CD4-positive, alpha-beta T cell treated with Interleukin-15 for 4 hours (primary cell): ENCODE data around the gene MYCBP2.
"Not testable (repeated sequence)": the region's sequence is repeated elsewhere in the genome, so short reads cannot be mapped to it uniquely, and the experiment has no call there.

Experiments
- DNase-seq: peaks from one replicate; pipeline ENCODE4 v3.0.0-alpha.2; 2020; ENCODE audit warnings: low spot score

MYCBP2 gene

DNA sequence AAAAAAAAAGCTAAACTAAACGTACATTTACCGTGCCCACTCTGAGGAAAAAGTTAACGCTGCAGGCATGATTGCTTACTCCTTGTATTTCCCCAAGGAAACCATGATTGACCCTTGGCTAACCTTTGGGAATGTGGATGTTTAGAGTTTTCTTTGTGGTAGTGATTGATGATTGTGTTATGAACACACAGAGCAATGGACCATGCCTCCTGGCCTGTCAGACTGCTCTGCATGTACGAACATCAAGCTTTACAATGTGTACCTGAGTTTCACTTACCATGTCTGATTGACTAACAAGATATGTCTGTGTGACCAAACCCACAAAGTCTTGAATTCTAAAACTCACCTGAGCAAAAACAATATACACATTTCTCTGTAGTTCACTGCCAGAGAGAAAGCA is 35.1 kb downstream of the MYCBP2 start:
- DNase-seq: no peak

DNA sequence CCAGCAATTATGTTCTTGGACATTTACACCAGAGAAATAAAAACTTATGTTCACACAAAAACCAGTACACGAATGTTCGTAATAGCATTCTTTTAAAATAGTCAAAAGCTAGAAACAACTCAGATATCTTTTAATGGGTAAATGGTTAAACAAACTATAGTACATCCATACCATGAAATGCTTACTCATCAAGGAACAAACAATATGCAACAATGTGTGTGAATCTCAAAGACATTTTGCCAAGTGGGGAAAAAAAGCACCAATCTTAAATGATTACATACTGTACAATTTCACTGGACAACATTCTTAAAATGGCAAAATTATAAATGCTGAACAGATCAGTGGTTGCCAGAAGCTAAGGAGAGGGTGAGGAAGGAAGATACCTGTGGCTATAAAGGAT is 36.6 kb downstream of the MYCBP2 start:
- DNase-seq: no peak

- DNase-seq: no peak
Observed at GRCh38 chr13:77289851-77290250, 37.0 kb downstream of the MYCBP2 start.

- not testable (repeated sequence) for DNase-seq
Observed at GRCh38 chr13:77285632-77286031, 41.3 kb downstream of the MYCBP2 start.

DNA sequence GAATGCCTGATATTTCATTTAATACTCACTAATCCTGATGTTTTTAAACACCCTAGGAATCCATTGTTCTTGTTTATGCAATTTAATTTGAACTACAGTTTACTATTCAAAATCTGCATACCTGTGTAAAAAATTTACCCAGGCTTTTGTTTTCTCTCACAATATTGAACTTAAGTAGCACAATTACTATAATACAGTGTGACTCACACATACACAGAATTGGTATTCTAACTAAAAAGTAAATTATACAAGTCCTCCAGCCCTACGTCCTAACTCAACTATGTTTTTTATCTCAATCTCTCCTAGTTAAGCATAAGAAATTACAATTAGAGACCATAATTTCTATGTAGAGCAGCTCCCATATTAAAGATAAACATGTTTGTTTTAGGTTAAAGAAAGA is 41.8 kb downstream of the MYCBP2 start:
- DNase-seq: no peak

- DNase-seq: no peak
Observed at GRCh38 chr13:77274126-77274525, 52.8 kb downstream of the MYCBP2 start.

- no peak for DNase-seq
Observed at GRCh38 chr13:77269141-77269540, 57.8 kb downstream of the MYCBP2 start.

- no peak for DNase-seq
Observed at GRCh38 chr13:77267362-77267761, 59.5 kb downstream of the MYCBP2 start.

- no peak for DNase-seq
Observed at GRCh38 chr13:77265336-77265735, 61.6 kb downstream of the MYCBP2 start.

- DNase-seq: no peak
Observed at GRCh38 chr13:77262198-77262597, 64.7 kb downstream of the MYCBP2 start.

- DNase-seq: no peak
Observed at GRCh38 chr13:77250975-77251374, 75.9 kb downstream of the MYCBP2 start.

DNA sequence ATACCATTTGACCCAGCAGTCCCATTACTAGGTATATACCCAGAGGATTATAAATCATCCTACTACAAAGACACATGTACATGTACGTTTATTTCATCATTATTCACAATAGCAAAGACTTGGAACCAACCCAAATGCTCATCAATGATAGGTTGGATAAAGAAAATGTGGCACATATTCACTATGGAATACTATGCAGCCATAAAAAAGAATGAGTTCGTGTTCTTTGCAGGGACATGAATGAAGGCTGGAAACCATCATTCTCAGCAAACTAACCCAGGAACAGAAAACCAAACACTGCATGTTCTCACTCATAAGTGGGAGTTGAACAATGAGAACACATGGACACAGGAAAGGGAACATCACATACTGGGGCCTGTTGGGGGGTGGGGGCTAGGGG is 81.7 kb downstream of the MYCBP2 start:
- not testable (repeated sequence) for DNase-seq

DNA sequence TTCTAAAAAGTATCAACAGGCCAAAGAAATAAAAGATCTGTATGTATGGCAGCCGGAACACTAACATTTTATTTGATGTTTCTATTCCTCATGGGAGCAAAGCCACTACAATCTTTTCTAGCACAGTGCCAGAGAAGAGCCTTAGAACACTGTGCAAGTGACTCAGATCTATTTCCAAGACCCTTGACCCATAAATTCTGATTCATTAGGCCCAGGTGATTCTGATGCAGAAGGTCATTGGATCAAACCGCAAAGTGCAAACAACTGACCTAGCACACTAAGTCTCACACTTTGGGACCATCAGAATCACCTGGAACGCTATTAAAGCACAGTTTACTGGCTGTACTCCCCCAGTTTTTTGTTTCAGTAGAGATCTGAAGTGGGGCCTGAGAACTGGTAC is 87.6 kb downstream of the MYCBP2 start:
- no peak for DNase-seq

DNA sequence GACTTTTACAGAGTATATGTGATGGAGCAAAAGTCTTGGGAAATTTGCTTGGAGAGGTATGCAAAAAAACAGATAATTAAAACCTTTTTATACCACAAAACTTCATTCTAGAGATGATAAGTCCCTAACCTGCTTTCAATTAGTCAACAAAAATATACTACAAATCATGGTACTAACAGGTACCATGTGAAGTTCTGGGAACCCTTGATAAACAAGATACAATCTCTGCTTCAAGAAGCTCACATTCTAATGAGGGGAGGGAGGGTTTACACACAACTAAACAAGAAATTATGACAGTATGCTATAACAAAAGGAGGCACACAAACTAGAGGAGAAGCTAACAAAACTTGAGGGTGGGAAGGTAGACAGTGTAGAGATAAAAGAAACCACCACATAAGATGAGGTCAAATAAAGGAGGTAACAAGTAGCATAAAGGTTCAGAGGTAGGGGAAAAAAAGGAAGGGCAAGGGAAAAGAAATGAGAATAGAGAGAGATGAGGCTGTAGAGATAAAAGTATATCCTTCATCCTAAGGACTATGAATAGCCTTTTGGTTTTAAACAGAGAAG is 91.4 kb downstream of the MYCBP2 start:
- DNase-seq: no peak

DNA sequence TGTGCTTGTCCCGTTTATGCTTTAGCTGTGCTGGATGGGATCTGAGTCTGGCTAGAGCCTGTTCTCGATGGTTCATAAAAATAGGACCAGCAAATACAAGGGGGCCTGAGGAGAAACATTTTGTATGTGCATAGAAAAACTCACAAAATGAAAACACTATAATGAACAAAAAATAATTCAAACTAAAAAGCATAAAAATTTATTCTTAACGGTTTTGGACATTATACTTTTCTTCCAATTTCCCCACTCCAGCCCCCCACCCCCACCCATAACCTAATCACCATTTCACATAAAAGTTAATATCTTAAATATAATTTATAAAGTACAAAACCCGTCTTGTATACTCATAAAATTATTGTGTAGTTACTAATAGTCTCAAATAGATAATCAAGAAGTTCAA is 93.7 kb downstream of the MYCBP2 start:
- no peak for DNase-seq

DNA sequence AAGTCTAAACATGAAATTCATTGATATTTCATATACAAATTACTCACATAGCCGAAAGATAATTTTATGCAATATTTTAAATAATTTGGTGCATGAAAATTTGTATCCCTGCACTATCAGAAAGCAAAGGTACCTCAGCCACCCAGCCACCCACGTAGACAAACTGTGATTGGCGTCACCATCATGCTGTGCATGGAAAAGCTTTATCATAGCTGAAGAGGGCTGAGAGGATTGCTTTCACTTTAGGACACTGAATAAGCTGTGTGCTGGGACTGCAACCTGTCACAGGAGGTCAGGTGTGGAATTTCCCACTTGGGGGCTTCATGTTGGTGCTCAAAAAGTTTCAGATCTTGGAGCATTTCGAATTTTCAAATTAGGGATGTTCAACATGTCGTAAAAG is 96.3 kb downstream of the MYCBP2 start:
- DNase-seq: no peak

GRCh38 chr13:77225946-77226345 is 100.9 kb downstream of the MYCBP2 start:
- DNase-seq: no peak

- DNase-seq: no peak
Observed at GRCh38 chr13:77222909-77223308, 104.0 kb downstream of the MYCBP2 start.

- DNase-seq: no peak
Observed at GRCh38 chr13:77222000-77222690, 104.7 kb downstream of the MYCBP2 start.

DNA sequence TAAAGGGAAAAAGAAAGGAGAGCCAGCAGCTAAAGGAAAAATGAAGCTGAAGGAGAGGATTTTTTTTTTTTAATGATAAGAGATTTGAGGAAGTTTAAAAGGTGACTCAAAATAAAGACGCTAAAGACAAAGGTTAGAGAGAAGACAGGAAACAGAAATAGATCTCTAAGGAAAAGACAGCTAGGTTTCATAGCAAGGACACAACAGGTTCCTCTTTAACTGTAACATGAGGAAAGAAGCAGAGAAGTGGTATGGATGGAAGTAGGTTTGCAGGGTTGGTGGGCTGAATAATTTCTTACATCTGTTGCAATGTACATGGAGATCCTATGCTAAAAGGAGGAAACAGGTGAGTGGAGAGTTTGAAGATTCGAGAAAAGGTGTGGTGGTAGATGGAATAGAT is 107.5 kb downstream of the MYCBP2 start:
- no peak for DNase-seq

GRCh38 chr13:77218274-77218673 is 108.6 kb downstream of the MYCBP2 start:
- DNase-seq: no peak

DNA sequence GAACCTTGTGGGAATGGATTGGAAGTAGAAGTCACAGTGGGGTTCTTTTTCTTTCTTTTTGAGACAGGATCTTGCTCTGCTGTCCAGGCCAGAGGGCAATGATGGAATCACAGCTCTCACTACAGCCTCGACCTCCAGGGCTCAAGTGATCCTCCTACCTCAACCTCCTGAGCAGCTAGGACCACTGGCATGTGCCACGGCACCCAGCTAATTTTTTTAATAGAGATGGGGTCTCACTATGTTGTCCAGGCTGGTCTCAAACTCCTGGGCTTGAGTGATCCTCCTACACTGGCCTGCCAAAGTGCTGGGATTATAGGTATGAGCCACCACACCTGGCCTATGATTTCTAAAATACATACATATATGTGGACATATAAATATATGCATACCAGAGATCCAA is 111.4 kb downstream of the MYCBP2 start:
- DNase-seq: no peak

GRCh38 chr13:77213644-77214043 is 113.2 kb downstream of the MYCBP2 start:
- no peak for DNase-seq

DNA sequence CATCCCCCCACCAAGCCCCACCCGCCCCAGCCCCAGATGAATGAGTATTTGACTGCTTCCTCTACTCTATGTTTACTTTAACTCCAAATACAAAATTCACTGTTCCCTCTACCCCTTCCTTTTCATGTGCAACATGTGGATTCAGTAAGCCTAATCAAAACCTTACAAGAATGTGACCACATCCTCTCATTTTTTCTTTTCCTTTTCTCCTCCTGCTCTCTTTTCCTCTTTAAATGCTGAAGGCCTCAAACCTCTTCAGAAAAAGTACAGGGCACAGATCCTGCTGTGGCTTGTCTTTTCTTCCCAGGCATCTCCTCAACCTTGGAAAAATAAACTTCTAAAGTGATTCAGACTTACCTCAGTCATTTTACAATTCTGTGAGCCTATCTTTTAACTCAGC is 119.0 kb downstream of the MYCBP2 start:
- no peak for DNase-seq
